D721Med (cell line): ENCODE measurements around the gene TTC7B.

ENCODE experiments used
- DNase-seq: peaks from one replicate; pipeline ENCODE4 v3.0.0; 2011; ENCODE audit warnings: low spot score; ENCODE audit not compliant: insufficient read length
- FAIRE-seq: peaks from 2 replicates; lab custom pipeline; 2011; peaks lifted over from hg19 to GRCh38; lab: Jason Lieb, UNC
- TF ChIP-seq, protein P1 (sequence below): IDR thresholded peaks from 2 replicates; pipeline ENCODE4 v1.5.1; 2012; ENCODE audit warnings: mild to moderate bottlenecking, control low read depth; ENCODE audit not compliant: insufficient read depth; ENCODE audit errors: missing control alignments

TTC7B gene

DNA sequence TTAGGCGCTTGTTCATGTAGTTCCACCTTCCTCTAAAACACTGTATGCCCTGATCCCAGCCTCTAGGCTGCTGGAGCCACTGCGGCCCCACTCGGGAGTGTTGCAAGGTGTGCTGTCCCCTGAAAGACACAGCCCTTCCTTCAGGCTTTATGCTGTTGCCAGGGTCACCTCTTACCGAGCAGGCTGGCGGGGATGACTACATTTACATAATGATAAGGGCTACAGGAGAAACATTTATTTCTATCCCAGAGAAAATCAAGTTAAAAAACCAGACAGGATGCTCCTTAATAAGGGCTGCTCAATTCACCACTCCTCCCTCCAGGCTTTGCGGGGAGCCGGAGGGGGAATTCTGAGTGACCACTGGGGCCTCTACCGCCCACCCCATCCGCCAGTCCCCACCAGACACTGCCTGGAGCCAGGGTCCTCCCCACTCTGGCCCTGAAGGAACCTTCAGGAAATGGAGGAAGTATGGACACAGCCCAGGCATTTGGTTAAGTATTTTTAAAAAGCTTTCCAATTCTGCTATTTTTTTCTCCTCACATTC is 200.6 kb downstream of the TTC7B start:
- TF ChIP-seq, protein P1, sequence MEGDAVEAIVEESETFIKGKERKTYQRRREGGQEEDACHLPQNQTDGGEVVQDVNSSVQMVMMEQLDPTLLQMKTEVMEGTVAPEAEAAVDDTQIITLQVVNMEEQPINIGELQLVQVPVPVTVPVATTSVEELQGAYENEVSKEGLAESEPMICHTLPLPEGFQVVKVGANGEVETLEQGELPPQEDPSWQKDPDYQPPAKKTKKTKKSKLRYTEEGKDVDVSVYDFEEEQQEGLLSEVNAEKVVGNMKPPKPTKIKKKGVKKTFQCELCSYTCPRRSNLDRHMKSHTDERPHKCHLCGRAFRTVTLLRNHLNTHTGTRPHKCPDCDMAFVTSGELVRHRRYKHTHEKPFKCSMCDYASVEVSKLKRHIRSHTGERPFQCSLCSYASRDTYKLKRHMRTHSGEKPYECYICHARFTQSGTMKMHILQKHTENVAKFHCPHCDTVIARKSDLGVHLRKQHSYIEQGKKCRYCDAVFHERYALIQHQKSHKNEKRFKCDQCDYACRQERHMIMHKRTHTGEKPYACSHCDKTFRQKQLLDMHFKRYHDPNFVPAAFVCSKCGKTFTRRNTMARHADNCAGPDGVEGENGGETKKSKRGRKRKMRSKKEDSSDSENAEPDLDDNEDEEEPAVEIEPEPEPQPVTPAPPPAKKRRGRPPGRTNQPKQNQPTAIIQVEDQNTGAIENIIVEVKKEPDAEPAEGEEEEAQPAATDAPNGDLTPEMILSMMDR: no peak
- no peak for FAIRE-seq
- no peak for DNase-seq

DNA sequence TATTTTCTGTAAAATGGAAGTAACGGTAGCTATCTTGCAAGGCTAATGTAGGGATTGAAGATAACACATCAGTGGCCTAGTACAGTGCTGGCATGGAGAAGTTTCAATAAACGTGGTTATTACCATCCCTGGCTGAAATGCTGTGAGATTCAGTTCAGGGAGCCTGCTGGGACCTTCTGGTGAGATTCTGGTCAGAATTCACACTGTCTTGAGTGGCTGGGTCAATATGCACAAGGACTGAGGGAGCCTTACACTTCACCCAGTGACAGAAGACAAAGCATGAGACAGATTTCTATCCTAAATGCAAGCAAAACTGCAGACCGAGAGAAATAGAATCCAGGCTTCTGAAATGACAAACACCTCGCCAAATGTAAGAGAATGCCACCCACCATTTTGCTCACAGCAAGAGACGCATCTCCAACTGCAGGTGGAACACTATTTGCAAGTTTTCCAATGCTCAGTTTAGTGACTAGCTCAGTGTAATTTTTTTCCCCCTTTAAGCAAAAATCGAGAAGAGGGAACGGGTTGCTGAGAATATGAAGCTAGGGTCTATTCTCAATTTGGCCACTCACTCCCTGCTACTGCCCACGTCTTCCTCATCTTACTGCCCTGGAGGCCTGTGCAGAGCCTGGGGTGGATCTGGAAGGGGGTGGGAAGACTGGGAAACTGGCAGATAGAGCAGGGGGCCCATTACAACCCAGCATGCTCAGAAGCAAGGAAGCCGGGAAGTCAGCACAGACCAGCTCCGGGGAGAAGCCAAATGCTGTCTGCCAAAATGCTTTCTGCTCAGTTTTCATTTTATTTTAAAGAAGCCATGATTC is 201.3 kb downstream of the TTC7B start:
- FAIRE-seq: no peak
- TF ChIP-seq, protein P1: no peak
- DNase-seq: no peak

DNA sequence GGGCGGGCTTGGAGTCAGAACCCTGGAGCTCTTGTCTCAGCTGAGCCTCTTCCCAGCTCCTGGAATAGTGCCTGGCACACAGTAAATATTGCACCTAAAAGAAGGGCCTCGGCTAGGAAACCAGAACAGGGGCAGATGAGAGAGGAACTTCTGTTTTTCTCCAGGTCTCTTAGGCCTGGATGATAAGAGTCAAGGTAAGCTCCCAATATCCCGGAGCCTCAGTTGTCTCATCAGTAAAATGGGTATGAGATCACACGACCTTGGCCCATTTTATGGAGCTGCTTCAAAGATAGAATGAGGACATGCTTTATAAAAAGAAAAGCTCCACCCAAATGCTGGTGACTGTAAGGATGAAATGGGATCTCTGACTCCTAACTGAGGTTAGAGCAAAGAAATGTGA is 202.2 kb downstream of the TTC7B start:
- DNase-seq (no peak), FAIRE-seq (no peak)
- TF ChIP-seq, protein P1: no peak

DNA sequence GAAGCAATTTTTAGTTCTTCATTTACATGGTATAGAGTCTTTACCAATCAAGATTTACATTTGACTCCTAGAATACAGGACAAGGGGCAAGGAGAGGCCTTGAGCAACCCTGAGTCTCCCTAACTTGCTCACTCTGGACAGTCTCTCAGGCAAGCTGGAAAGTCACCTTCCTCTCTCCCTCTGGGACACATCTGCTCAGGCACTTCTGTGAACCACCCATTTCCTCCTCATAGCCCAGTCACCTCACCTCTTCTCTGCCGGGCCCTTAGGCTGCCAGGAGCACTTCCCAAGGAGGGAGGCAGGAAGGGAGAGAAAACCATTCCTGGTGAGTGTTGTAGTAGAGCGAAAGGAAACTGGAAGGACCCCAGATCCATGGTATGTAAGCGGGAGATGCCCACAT is 202.8 kb downstream of the TTC7B start:
- TF ChIP-seq, protein P1: no peak
- FAIRE-seq (no peak), DNase-seq (no peak)

DNA sequence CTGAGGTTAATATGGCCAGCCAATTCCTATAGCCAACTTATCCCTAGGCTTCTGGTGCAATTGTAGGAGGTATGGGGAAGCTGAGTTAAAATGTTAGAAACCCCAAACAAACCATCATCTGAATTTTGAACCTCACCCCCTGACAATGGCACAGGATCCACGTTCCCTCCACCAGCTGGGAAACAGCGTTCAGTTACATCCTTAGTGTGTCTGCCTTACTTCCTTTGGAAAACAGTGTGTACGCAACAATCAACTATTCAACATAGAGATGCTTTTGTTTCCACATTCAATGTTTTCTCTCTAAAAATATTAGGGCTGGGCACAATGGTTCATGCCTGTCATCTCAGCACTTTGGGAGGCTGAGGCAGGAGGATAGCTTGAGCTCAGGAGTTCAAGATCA is 203.4 kb downstream of the TTC7B start:
- TF ChIP-seq, protein P1: no peak
- no peak for FAIRE-seq
- DNase-seq: no peak

DNA sequence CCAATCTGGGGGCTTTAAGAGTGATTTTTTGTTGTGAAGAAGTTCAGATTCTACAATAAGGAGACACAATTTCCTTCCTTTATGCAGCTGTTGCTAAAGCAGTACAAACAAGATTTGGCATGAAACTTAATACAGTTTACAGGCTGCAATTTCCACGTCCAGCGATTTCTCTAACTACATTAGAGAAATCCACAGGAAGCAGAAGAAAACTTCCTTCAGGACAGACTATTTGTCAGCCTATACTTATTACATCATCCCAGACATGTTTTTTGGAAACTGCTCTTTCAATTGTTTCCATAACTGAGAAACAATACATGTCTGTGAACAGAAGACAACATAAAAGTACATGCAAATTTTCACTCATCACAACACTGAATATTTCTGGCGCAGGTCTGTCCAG is 204.3 kb downstream of the TTC7B start:
- FAIRE-seq (no peak), DNase-seq (no peak)
- TF ChIP-seq, protein P1: no peak

DNA sequence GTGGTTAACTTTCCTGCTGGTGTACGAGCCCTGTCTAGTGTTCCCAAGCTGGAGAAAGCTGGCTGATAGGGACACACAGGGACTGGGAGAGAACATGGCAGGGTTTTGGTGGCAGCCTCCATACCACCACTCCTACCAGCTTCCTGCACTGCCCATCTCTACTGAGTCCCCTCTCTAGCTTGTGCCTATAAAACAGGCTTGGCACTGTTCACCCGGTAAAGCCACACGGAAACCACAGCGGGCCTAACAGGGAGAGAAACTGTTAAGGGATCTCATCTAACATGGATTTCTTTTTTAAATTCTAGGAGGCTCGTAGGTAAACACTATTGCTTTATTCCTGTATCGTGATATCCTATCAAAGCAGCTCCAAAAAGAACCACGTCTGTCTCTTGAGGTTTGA is 204.7 kb downstream of the TTC7B start:
- DNase-seq: no peak
- TF ChIP-seq, protein P1: no peak
- FAIRE-seq: no peak
